Caki2 (cell line): ENCODE data around the gene LDLR. TPM values are rescaled to one million over a fixed set of nuclear protein-coding genes. Genes with fewer than 3 reads are reported as not detected.

Experiments
- DNase-seq: peaks from one replicate; pipeline ENCODE4 v3.0.0-alpha.2; 2015; ENCODE audit warnings: low read depth
- in situ Hi-C: cut with HindIII; loops from 2 replicates; pipeline ENCODE4 v1.10.0; 2016; ENCODE audit warnings: low sequenced_read_pairs, low pct_unique_long_range_greater_than_20kb, mixed read lengths
- total RNA-seq: library from RNA; depleted of rRNA; stranded (reverse); fragments of >200 nt; shearing (Covaris generic); gene quantifications from 2 replicates; pipeline ENCODE4 v1.2.3, GENCODE V29; 2014; ENCODE audit warnings: low replicate concordance; rRNA removed

LDLR gene
- total RNA-seq = 43.3 and 54.3 TPM in 2 replicates

- in situ Hi-C loops = no loop called here
Observed at GRCh38 chr19:11089254-11090013, at the start of gene LDLR. Gene LDLR (plus strand): TSS chr19:11089463. CDS start chr19:11089549, 86 bp downstream.

GRCh38 chr19:11041194-11041593 lies 48.1 kb upstream of the LDLR start:
- DNase-seq = no peak
- in situ Hi-C loops = no loop called here

More at GRCh38 chr19:11089254-11090013, at the start of gene LDLR:
- DNase-seq = peak; percentile 95

DNA sequence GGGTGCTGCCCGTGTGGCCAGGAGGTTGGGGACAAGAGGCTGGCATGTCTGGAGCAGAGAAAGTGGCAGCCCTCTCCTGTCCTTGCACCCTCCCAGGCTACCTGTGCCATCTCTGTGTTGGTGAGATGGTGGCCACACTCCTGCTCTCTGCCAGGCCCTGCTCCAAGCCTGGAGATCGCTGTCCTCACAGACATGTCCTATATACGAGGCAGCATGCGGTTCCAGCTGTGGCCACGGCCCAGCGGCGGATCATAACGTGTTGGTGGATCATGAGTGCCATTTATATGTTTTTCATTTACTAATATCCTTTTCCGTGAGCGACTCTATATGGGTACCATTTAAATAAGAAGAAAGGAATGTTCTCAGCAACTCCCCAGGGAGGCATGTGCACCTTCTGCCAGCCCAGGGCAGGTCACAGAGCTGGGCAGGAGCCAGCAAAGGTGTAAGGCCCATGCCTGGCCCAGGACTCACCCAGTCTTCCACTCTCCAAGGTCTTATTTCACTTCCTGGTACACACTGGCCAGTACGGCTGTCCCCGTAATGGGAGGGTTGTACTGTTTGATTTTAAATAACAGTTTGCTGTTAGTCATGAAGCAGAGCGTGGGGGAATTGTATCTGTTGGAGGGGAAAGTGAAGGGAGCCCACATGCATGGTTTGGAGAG lies 47.2 kb upstream of the LDLR start:
- DNase-seq = no peak
- in situ Hi-C loops = no loop called here

DNA sequence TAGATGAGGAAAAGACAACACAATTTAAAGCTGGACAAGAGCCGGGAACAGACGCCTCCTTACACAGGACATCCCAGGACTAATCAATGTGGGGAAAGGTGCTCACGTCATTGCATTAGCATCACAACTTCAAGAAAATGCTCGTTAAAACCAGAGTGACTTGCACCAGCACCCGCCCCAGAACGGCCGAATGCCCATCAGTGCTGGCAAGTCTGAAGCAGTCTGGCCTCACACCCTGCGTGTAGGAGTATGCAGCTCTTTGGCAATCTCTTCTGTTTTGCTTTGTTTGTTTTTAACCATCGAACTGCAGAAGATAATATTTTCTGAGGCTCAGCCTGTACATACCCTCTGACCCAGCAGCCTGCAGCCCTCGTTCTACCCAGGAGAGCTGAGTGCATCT lies 44.8 kb upstream of the LDLR start:
- no peak for DNase-seq
- in situ Hi-C loops = no loop called here

GRCh38 chr19:11045536-11045935 lies 43.7 kb upstream of the LDLR start:
- in situ Hi-C loops = no loop called here
- no peak for DNase-seq

- in situ Hi-C loops = no loop called here
Observed at GRCh38 chr19:11046605-11047354, 42.5 kb upstream of the LDLR start.

DNA sequence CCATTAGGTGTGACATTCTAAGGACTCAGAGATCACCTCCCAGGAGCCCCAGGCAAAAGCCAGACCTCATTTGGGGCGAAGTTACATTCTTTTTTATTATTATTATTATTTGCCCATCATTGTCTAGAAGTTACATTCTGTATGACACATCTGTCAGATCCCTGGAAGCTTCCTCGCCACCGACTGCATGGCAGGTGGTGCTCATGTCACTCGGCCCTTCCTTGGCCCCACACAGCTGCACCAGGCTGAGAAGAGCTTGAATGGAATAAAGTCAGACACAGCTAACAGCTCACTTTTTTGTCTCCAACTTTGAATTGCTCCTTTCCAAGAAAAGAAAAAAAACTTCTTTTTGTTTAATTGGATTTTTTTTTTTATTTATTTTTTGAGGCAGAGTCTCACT lies 41.4 kb upstream of the LDLR start:
- DNase-seq = no peak
- in situ Hi-C loops = no loop called here

More at GRCh38 chr19:11046605-11047354, 42.5 kb upstream of the LDLR start:
- no peak for DNase-seq

- in situ Hi-C loops = no loop called here
- no peak for DNase-seq
Observed at GRCh38 chr19:11050323-11051114, 38.7 kb upstream of the LDLR start.

DNA sequence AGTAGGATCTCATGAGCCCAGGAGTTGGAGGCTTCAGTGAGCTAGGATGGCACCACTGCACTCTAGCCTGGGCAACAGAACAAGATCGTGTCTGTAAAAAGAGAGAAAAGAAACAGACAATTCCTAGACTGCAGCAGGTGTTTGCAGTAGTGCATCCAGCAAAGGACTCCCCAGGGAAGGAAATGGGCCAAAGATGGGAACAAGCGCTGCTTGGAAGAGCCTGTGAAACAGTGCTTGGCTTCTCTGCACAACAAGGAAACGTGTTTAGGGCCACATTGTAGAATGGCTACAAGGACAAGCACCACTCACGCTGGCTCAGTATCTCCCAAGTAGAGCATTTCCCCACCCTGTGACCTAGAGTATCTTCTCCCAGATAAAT lies 35.5 kb upstream of the LDLR start:
- no peak for DNase-seq
- in situ Hi-C loops = no loop called here

DNA sequence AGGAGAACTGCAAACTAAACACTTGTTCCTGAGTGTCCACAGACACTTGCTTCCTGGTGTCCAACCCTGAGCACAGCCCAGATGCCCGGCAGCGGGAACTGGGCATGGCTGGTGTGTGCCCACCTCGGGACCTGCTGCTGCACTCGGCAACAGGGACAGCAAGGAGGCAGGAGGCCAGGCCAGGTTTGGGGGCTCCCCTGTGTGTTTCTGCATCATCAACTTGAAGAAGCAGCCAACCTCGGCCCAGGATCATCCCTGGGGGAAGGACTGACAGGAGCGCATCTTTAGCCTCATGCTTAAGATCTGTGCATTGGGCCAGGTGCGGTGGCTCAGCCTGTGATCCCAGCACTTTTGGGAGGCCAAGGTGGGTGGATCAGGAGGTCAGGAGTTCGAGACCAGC lies 35.1 kb upstream of the LDLR start:
- DNase-seq = no peak
- in situ Hi-C loops = no loop called here

DNA sequence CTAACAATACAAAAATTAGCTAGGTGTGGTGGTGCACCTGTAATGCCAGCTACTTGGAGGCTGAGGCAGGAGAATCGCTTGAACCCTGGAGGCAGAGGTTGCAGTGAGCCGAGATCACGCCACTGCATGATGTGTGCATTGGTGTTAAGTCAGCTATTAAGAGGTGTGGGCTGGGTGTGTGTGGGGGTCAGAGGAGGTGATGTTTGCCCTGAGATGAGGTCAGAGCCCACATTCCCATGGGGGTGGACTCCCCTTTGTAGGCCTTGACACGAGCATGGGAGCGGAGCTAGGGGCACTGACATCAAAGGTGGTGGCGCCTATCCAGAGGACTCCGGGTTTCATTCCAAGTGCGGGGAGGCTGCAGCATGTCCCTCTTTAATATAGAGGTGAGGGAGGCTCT lies 34.6 kb upstream of the LDLR start:
- no peak for DNase-seq
- in situ Hi-C loops = no loop called here

- in situ Hi-C loops = no loop called here
- no peak for DNase-seq
Observed at GRCh38 chr19:11058246-11059030, 30.8 kb upstream of the LDLR start.

GRCh38 chr19:11059511-11060358 lies 29.5 kb upstream of the LDLR start:
- no peak for DNase-seq
- in situ Hi-C loops = no loop called here

DNA sequence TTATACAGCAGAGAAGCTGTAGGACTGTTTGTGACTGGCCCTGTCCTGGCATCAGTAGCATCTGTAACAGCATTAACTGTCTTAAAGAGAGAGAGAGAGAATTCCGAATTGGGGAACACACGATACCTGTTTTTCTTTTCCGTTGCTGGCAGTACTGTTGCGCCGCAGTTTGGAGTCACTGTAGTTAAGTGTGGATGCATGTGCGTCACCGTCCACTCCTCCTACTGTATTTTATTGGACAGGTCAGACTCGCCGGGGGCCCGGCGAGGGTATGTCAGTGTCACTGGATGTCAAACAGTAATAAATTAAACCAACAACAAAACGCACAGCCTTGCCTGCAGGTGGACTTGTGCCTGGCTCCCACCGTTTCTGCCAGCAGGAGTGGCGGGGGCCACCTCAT lies 27.3 kb upstream of the LDLR start:
- no peak for DNase-seq
- in situ Hi-C loops = no loop called here

DNA sequence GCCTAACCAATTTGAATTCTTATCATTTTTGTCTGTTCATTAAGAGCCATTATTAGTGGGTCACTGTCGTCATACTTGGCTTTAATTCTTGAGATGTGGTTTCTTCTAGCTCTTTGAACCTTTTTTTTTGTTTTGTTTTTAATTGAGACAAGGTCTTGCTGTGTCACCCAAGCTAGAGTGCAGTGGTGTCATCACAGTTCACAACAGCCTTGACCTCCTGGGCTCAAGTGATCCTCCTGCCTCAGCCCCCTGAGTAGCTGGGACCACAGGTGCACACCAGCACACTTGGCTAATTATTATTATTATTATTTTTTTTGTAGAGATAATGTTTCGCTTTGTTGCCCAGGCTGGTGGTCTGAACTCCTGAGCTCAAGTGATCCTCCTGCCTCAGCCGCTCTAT lies 25.8 kb upstream of the LDLR start:
- in situ Hi-C loops = no loop called here
- DNase-seq = no peak

GRCh38 chr19:11064831-11065303 lies 24.4 kb upstream of the LDLR start:
- DNase-seq = no peak
- in situ Hi-C loops = no loop called here

GRCh38 chr19:11066326-11066725 lies 22.9 kb upstream of the LDLR start:
- in situ Hi-C loops = no loop called here
- DNase-seq = no peak
